Body of pancreas (tissue), 4 donors: Measurements from ENCODE around the gene ANXA6.

ENCODE experiments used
- CTCF ChIP-seq, 7 experiments: fragments of 450-650 bp in 4 of 7; fragments of 200-600 bp in 3 of 7; sonication (generic) in 3 of 7; IDR thresholded peaks; one replicate each; pipeline ENCODE4 v1.5.1; 2016 to 2019; ENCODE audit warnings: antibody characterized with exemption in 7 of 7
- POLR2A ChIP-seq, 3 donors: fragments of 450-650 bp; IDR thresholded peaks; one replicate each; pipeline ENCODE4 v1.6.1; 2016; ENCODE audit warnings: antibody characterized with exemption in 3 of 3, mild to moderate bottlenecking in 2 of 3

GRCh38 chr5:151191661-151192060 is 34.1 kb upstream of the ANXA6 start:
- TF ChIP-seq CTCF (IDR thresholded peaks at IDR 0.05) (no peak), POLR2A (IDR thresholded peaks at IDR 0.05) (no peak)
